ENCODE data around the gene PRH1. TPM values are rescaled to one million over a fixed set of nuclear protein-coding genes. Genes with fewer than 3 reads are reported as not detected.

Gene PRH1
- total and polyA plus RNA-seq, 2 of the 13 experiments (the other 11 are each of a cell fraction or from before 2014, with no cell fraction given): 5.3 to 18.8 TPM

DNA sequence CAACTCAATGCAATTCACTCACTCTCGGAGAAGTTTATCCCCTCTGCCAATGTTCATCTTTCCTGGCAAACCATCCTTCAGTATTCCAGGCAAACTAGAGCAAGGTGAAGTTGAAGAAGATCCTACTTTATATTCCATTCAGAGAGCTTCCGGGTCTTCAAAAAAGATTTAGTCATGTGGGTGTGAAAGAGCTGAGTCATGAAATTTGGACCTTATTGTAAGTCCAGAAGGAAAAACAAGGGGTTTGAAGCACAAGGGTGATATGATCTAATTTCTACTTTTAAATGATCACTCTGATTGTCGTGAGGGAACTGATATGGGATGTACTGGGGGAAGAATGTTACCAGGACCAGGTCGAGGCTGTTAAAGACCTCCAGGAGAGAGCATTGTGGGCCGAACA lies 42.2 kb upstream of the PRH1 start:
- BruUV-seq (replicated peaks): no TSS peak
- no peak for DNase-seq (ENCODE audit: low spot score)
- H3K27ac ChIP-seq (ENCODE audit: extremely low read length, insufficient read depth, low read length): no peak overlapping the region
- no peaks in the 10 kb centered on the region for H4K20me1 ChIP-seq (ENCODE audit: insufficient read depth, low read length)
- ATAC-seq: no peak
- no peak overlapping the region for H2AFZ ChIP-seq (ENCODE audit: low read length)
- TF ChIP-seq NFE2L2 (IDR thresholded peaks at IDR 0.05; ENCODE audit: low read length) (peak; percentile 37; the same call in 1 of the 2 replicates), ZFX (CRISPR knock-in tag; IDR thresholded peaks at IDR 0.05; ENCODE audit: low read depth) (no peak), SUZ12 (IDR thresholded peaks at IDR 0.05; ENCODE audit: low read depth, low read length) (no peak), MAFF (IDR thresholded peaks at IDR 0.05; ENCODE audit: low read depth, low read length) (peak; percentile 94), KDM5A (IDR thresholded peaks at IDR 0.05; ENCODE audit: borderline replicate concordance, low read length) (no peak), ZNF446 (CRISPR knock-in tag; IDR thresholded peaks at IDR 0.05) (no peak), FOXA3 (CRISPR knock-in tag; IDR thresholded peaks at IDR 0.05) (no peak), TCF7 (IDR thresholded peaks at IDR 0.05; ENCODE audit: low read depth) (no peak), MAFK (conservative IDR thresholded peaks at IDR 0.05 in 1 of 2, IDR thresholded peaks at IDR 0.05 in 1 of 2; ENCODE audit: low read length in 2 of 2) (peak; percentile 93 to 96), SMAD1 (CRISPR knock-in tag; IDR thresholded peaks at IDR 0.05; ENCODE audit: borderline replicate concordance, low read depth) (no peak), IRX3 (CRISPR knock-in tag; IDR thresholded peaks at IDR 0.05; ENCODE audit: borderline replicate concordance, low read depth) (no peak)
- no peaks in the 10 kb centered on the region for H3K27me3 ChIP-seq (ENCODE audit: control insufficient read depth in 1 of 2, insufficient read depth in 2 of 2, low read length in 2 of 2)
- intact Hi-C loops (cut with micrococcal nuclease; ENCODE audit: unreplicated experiment) (no loop called here), in situ Hi-C loops (cut with HindIII; ENCODE audit: extremely low pct_ligation_motif_present, low pct_unique_long_range_greater_than_20kb) (no loop called here)
- H3K79me2 ChIP-seq (ENCODE audit: insufficient read depth, low read length): no peaks in the 10 kb centered on the region
- no peaks in the 10 kb centered on the region for H3K36me3 ChIP-seq (replicated peaks in 1 of 2; ENCODE audit: control insufficient read depth in 1 of 2, insufficient read depth in 2 of 2, low read length in 2 of 2)
- ChIA-PET POLR2A (no interaction called here), CTCF (ENCODE audit: low intra/inter-chr PET ratio, low total read pairs) (no interaction called here)
- H3K9me3 ChIP-seq (ENCODE audit: low read length): no peaks in the 10 kb centered on the region
- H3K4me3 ChIP-seq (replicated peaks in 1 of 3; ENCODE audit: insufficient read depth in 1 of 3, low read depth in 2 of 3, low read length in 3 of 3): no peak overlapping the region
- over 99% methylated on average over 5 of the region's 5 CpGs for WGBS (ENCODE audit: low lambda C conversion rate)
- no peak overlapping the region for H3K9ac ChIP-seq (ENCODE audit: insufficient read depth, low read depth, low read length)
- FAIRE-seq: no peak
- H3K4me1 ChIP-seq (ENCODE audit: insufficient read depth, low read length): peaks cover 24% of the 10 kb centered on the region
- no peak overlapping the region for H3K4me2 ChIP-seq (ENCODE audit: low read depth, low read length)

DNA sequence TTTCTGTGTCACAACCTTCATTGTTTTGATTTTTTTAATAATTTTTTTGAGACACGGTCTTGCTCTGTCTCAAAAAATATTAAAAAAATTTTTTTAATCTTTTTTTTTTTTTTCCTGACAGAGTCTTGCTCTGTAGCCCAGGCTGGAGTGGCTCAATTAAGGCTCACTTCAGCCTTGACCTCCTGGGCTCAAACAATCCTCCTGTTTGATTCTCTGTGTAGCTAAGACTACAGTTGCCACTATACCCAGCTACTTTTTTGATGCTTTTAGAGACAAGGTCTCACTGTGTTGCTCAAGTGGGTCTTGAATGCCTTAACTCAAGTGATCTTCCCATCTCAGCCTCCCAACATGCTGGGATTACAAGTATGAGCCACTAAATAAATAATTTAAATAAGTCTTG lies 35.8 kb upstream of the PRH1 start:
- in situ Hi-C loops (cut with HindIII; ENCODE audit: extremely low pct_ligation_motif_present, low pct_unique_long_range_greater_than_20kb) (no loop called here), intact Hi-C loops (cut with micrococcal nuclease; ENCODE audit: unreplicated experiment) (no loop called here)
- BruUV-seq (replicated peaks): no TSS peak
- H3K9ac ChIP-seq (ENCODE audit: insufficient read depth, low read depth, low read length): no peak overlapping the region
- no peak overlapping the region for H3K27ac ChIP-seq (ENCODE audit: extremely low read length, insufficient read depth, low read length)
- H2AFZ ChIP-seq (ENCODE audit: low read length): no peak overlapping the region
- peak; percentile 61; the same call in 2 of the 3 replicates for ATAC-seq
- H3K4me1 ChIP-seq (ENCODE audit: insufficient read depth, low read length): peaks cover 12% of the 10 kb centered on the region; the same call in 1 of the 2 replicates
- POLR2A ChIA-PET: no interaction called here
- H3K9me3 ChIP-seq (ENCODE audit: low read length): no peaks in the 10 kb centered on the region
- H3K27me3 ChIP-seq (ENCODE audit: control insufficient read depth in 1 of 2, insufficient read depth in 2 of 2, low read length in 2 of 2): no peaks in the 10 kb centered on the region
- no peak overlapping the region for H3K4me2 ChIP-seq (ENCODE audit: low read depth, low read length)
- CTCF ChIA-PET (ENCODE audit: low intra/inter-chr PET ratio, low total read pairs): no interaction called here
- FAIRE-seq: peak; percentile 21
- 93% methylated on average over 1 of the region's 1 CpG for WGBS (ENCODE audit: low lambda C conversion rate)
- no peak for DNase-seq (ENCODE audit: low spot score)
- H3K36me3 ChIP-seq (replicated peaks in 1 of 2; ENCODE audit: control insufficient read depth in 1 of 2, insufficient read depth in 2 of 2, low read length in 2 of 2): no peaks in the 10 kb centered on the region
- no peaks in the 10 kb centered on the region for H4K20me1 ChIP-seq (ENCODE audit: insufficient read depth, low read length)
- no peaks in the 10 kb centered on the region for H3K79me2 ChIP-seq (ENCODE audit: insufficient read depth, low read length)
- H3K4me3 ChIP-seq (replicated peaks in 1 of 3; ENCODE audit: insufficient read depth in 1 of 3, low read depth in 2 of 3, low read length in 3 of 3): no peak overlapping the region
- TF ChIP-seq TOE1 (CRISPR knock-in tag; IDR thresholded peaks at IDR 0.05) (no peak), EP300 (IDR thresholded peaks at IDR 0.05; ENCODE audit: low read depth in 2 of 2, low read length in 2 of 2) (no peak), EP300 (CRISPR knock-in tag; IDR thresholded peaks at IDR 0.05; ENCODE audit: borderline replicate concordance) (no peak), POLR2AphosphoS5 (IDR thresholded peaks at IDR 0.05; ENCODE audit: low read depth, low read length) (no peak), KAT8 (CRISPR knock-in tag; IDR thresholded peaks at IDR 0.05) (no peak), ZNF333 (CRISPR knock-in tag; IDR thresholded peaks at IDR 0.05; ENCODE audit: borderline replicate concordance) (no peak), KDM2A (CRISPR knock-in tag; IDR thresholded peaks at IDR 0.05; ENCODE audit: borderline replicate concordance, low read depth) (no peak), DR1 (CRISPR knock-in tag; IDR thresholded peaks at IDR 0.05) (no peak)
- TF ChIP-seq, protein P1, sequence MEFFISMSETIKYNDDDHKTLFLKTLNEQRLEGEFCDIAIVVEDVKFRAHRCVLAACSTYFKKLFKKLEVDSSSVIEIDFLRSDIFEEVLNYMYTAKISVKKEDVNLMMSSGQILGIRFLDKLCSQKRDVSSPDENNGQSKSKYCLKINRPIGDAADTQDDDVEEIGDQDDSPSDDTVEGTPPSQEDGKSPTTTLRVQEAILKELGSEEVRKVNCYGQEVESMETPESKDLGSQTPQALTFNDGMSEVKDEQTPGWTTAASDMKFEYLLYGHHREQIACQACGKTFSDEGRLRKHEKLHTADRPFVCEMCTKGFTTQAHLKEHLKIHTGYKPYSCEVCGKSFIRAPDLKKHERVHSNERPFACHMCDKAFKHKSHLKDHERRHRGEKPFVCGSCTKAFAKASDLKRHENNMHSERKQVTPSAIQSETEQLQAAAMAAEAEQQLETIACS (CRISPR knock-in tag; IDR thresholded peaks at IDR 0.05): no peak
